GM13976 (cell line): Measurements from ENCODE around the gene HSF2BP.

ENCODE experiments used
- DNase-seq: peaks from one replicate; pipeline ENCODE4 v3.0.0; 2012; ENCODE audit warnings: low spot score
- in situ Hi-C: fragments of 300-500 bp; cut with MboI; formaldehyde crosslinking; loops from one replicate; pipeline ENCODE4 v1.12.0; 2022; ENCODE audit warnings: low sequenced_read_pairs, mixed read lengths, inconsistent platforms; ENCODE audit not compliant: unreplicated experiment
- TF ChIP-seq, protein P1 (sequence below): IDR thresholded peaks from 2 replicates; pipeline ENCODE4 v1.5.1; 2012; ENCODE audit warnings: borderline replicate concordance, mild to moderate bottlenecking; ENCODE audit not compliant: insufficient read depth; ENCODE audit errors: extremely low read depth, missing control alignments, control extremely low read depth

The HSF2BP gene

DNA sequence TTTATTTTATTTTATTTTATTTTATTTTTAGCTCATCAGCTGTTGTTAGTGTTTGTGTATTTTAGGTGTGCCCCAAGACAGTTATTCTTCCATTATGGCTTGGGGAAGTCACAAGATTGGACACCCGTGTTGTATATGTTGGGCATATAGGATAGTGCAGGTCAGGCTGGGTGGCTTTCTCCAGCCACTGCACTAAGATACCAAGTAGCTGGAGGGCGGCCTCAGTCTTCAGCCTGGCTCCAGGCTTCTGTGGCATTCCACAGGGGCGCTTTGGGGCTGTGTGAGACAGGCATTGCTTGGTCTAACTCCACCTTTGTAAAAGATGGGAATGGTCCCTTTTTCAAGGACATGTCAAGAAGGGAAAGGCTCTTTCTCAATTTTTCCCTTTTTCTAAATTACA lies 16.6 kb upstream of the HSF2BP start:
- DNase-seq = no peak
- in situ Hi-C loops = no loop called here
- TF ChIP-seq, protein P1, sequence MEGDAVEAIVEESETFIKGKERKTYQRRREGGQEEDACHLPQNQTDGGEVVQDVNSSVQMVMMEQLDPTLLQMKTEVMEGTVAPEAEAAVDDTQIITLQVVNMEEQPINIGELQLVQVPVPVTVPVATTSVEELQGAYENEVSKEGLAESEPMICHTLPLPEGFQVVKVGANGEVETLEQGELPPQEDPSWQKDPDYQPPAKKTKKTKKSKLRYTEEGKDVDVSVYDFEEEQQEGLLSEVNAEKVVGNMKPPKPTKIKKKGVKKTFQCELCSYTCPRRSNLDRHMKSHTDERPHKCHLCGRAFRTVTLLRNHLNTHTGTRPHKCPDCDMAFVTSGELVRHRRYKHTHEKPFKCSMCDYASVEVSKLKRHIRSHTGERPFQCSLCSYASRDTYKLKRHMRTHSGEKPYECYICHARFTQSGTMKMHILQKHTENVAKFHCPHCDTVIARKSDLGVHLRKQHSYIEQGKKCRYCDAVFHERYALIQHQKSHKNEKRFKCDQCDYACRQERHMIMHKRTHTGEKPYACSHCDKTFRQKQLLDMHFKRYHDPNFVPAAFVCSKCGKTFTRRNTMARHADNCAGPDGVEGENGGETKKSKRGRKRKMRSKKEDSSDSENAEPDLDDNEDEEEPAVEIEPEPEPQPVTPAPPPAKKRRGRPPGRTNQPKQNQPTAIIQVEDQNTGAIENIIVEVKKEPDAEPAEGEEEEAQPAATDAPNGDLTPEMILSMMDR = no peak

DNA sequence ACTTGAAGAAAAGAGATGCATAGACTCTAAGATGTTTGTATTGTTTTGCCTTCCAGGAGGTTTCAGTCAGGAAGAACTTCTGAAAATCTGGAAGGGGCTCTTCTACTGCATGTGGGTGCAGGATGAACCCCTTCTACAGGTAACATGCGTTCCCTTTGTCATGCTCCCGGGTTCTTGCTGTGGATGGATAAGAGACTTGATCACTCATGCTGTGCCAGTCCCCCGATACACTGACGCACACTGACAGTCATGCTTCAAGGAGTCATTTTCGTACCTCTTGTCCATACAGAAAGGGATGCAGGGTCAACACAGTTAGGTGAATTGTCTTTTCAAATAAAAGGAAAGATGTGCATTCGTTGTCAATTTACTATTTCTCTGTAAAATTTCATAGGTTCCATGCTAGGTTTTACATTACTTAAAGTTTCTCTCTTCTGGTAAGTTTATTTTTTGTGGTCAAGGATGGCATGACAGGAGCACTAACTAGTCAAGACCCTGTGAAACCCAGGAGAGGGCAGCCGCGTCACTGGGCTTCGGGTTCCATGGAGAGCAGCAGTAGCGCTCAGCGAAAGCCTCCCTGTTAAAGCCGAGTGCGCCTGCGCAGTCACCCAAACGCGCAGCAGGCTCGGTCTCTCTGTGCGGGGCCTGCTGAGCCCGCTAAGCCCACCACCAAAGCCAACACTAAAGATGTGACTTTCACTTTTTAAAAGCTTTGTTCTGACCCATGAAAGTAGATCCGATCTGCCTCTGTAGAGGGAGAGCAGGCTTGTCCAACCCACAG lies 10.7 kb upstream of the HSF2BP start:
- in situ Hi-C loops = loop anchor here (10.0 kb wide), 1 partner anchor 45 kb away; the partner anchor contains the start of gene PDXK
- TF ChIP-seq, protein P1 = no peak
- DNase-seq = no peak

DNA sequence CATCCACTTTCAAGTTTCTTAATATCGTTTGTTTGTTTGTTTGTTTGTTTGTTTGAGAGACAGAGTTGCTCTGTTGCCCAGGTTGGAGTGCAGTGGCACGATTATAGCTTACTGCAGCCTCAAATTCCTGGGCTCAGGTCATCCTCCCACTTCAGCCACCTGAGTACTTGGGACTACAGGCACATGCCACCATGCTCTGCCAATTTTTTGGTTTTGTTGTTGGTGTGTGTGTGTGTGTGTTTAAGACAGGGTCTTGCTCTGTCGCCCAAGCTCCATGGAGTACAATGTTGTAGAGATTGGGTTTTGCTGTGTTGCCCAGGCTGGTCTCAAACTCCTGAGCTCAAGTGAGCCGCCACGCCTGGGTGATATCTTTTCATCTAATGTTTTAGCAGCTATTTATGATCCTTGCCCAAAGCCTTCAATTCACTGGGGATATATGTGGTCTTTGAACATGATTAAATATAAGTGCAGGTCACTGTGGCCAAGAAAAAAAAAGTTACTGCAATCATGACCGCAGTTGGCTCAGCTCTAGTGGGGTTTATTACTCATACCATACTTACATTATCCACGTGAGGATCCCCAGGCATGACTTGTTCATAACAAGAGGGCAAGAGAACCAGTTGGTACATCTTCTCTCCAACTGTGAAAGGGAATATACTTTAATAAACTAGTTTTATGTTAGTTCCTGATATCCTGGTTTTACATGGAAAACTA lies 8.1 kb upstream of the HSF2BP start:
- in situ Hi-C loops = loop anchor here (10.0 kb wide), 1 partner anchor 47 kb away; the partner anchor contains the start of gene PDXK
- DNase-seq = no peak

DNA sequence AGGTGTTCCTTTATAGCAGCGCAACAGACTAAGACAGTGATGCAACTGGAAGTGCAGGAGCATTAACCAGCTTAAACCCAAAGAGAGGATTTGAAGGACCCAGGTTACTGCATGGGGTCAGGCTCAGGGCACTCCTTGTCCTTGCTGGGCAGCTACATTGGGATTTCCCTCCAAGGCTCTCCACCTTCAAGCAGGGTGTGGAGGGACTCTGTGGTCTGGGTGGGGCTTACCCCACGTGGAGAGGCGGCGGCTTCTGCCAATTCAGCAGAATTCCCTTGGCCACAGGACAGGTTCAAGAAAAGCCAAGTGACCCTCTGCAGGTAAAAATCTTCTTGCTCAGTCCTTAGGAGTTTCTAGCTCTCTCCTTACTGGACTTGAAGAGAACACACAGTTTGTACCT lies 6.6 kb upstream of the HSF2BP start:
- in situ Hi-C loops = loop anchor here (10.0 kb wide), 1 partner anchor 49 kb away; the partner anchor contains the start of gene PDXK
- TF ChIP-seq, protein P1 = no peak
- no peak for DNase-seq

More for the DNA sequence above, 8.1 kb upstream of the HSF2BP start:
- TF ChIP-seq, protein P1 = no peak

DNA sequence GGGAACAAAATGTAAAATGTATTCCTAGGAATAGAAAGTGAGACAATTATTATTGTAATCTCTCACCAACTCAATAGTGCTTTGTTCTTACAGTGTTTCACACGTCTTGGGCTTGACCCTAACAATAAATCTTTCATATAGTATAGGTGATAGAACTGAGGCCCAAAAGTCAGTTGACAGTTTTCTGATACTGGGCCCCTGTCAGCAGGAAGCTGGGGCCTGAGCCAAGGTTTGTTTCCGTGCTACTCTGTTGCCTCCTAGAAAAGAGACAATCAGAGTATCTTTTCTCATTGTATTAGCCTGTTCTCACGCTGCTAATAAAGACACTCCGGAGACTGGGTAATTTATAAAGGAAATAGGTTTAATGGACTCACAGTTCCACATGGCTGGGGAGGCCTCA lies 5.1 kb upstream of the HSF2BP start:
- DNase-seq = no peak
- TF ChIP-seq, protein P1 = no peak
- in situ Hi-C loops = loop anchor here (10.0 kb wide), 1 partner anchor 50 kb away; the partner anchor contains the start of gene PDXK

DNA sequence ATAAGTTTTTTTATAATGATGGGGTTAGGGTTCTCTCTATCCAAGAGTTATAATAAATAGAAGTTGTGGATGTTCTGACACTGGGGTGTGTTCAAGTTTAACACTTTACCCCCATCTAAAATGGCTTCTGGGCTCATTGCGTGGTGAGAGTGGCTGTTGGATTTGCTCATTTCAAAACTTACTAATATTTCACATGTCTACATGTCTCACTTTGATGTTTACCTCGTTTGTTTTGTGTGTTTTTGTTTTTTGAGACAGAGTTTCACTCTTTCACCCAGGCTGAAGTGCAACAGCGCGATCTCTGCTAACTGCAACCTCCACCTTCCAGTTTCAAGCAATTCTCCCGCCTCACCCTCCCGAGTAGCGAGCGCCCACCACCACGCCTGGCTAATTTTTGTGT lies 3.7 kb upstream of the HSF2BP start:
- in situ Hi-C loops = loop anchor here (10.0 kb wide), 1 partner anchor 52 kb away; the partner anchor contains the start of gene PDXK
- TF ChIP-seq, protein P1 = no peak

More for the DNA sequence above, 3.7 kb upstream of the HSF2BP start:
- no peak for DNase-seq
